Keratinocyte (primary cell): ENCODE data around the gene CUEDC1. TPM values are rescaled to one million over a fixed set of nuclear protein-coding genes. Genes with fewer than 3 reads are reported as not detected.
A peak's percentile ranks its signal among the peaks of the same experiment; 100 is the strongest.

ENCODE experiments used
- DNase-seq: peaks from one replicate; pipeline ENCODE4 v3.0.0-alpha.2; 2011; ENCODE audit warnings: low read depth, missing footprints, low spot score
- FAIRE-seq: peaks from 2 replicates; lab custom pipeline; 2011; peaks lifted over from hg19 to GRCh38; lab: Jason Lieb, UNC
- H2AFZ ChIP-seq: 2 replicates; pipeline ENCODE4 v1.6.0; 2012; ENCODE audit warnings: low read length, control low read depth, inconsistent platforms; ENCODE audit not compliant: control insufficient read depth
- H3K27ac ChIP-seq: 2 replicates; pipeline ENCODE4 v1.5.1; 2011; ENCODE audit warnings: low read length; ENCODE audit not compliant: control insufficient read depth, insufficient read depth
- H3K27me3 ChIP-seq: 3 replicates; pipeline ENCODE4 v1.6.0; 2011; ENCODE audit warnings: low read length; ENCODE audit not compliant: control insufficient read depth, insufficient read depth; ENCODE audit errors: extremely low read depth
- H3K36me3 ChIP-seq, 2 experiments: 2 replicates in 1 of 2; 3 replicates in 1 of 2; pipeline ENCODE4 v1.5.1; 2011; ENCODE audit warnings: low read length in 2 of 2, mild to moderate bottlenecking in 1 of 2; ENCODE audit not compliant: control insufficient read depth in 2 of 2, insufficient read depth in 2 of 2; ENCODE audit errors: extremely low read depth in 1 of 2
- H3K4me1 ChIP-seq: 3 replicates; pipeline ENCODE4 v1.5.1; 2011; ENCODE audit warnings: low read length; ENCODE audit not compliant: control insufficient read depth, insufficient read depth; ENCODE audit errors: extremely low read depth
- H3K4me2 ChIP-seq: 3 replicates; pipeline ENCODE4 v1.6.0; 2011; ENCODE audit warnings: low read depth, low read length; ENCODE audit not compliant: control insufficient read depth, insufficient read depth; ENCODE audit errors: extremely low read depth
- H3K4me3 ChIP-seq, 3 experiments: fragments of 200-600 bp in 1 of 3; sonication (generic) in 1 of 3; 2 replicates in 2 of 3; 3 replicates in 1 of 3; pipeline ENCODE4 v1.5.1; 2011 to 2016; ENCODE audit warnings: low read length in 3 of 3, mild to moderate bottlenecking in 3 of 3, control low read depth in 2 of 3, inconsistent platforms in 1 of 3, low read depth in 1 of 3, mixed read lengths in 1 of 3, mixed run types in 1 of 3, moderate library complexity in 1 of 3; ENCODE audit not compliant: control insufficient read depth in 2 of 3, insufficient read depth in 2 of 3; ENCODE audit errors: extremely low read depth in 1 of 3
- H3K79me2 ChIP-seq: 2 replicates; pipeline ENCODE4 v1.6.0; 2012; ENCODE audit warnings: low read length; ENCODE audit not compliant: control insufficient read depth, insufficient read depth
- H3K9ac ChIP-seq: 3 replicates; pipeline ENCODE4 v1.6.0; 2011; ENCODE audit warnings: low read length; ENCODE audit not compliant: control insufficient read depth, insufficient read depth; ENCODE audit errors: extremely low read depth
- H3K9me1 ChIP-seq: 3 replicates; pipeline ENCODE4 v1.6.0; 2011; ENCODE audit warnings: low read length; ENCODE audit not compliant: control insufficient read depth, insufficient read depth; ENCODE audit errors: extremely low read depth
- H3K9me3 ChIP-seq: 2 replicates; pipeline ENCODE4 v1.5.1; 2012; ENCODE audit warnings: low read depth, low read length; ENCODE audit not compliant: control insufficient read depth
- H4K20me1 ChIP-seq: 3 replicates; pipeline ENCODE4 v1.6.0; 2011; ENCODE audit warnings: low read length; ENCODE audit not compliant: control insufficient read depth, insufficient read depth; ENCODE audit errors: extremely low read depth
- EZH2 ChIP-seq: IDR thresholded peaks from one replicate; pipeline ENCODE4 v1.6.1; 2012; ENCODE audit warnings: inconsistent platforms, mild to moderate bottlenecking, low read length, moderate library complexity
- dilution Hi-C: fragments of 300-500 bp; cut with MboI; formaldehyde crosslinking; loops from one replicate; pipeline ENCODE4 v1.7.0; 2020; ENCODE audit warnings: low sequenced_read_pairs; ENCODE audit not compliant: extremely low pct_ligation_motif_present
- polyA plus RNA-seq, 5 experiments: library from polyadenylated mRNA; depleted of rRNA in 3 of 5; stranded (reverse) in 3 of 5; stranded (forward) in 1 of 5; unstranded in 1 of 5; fragments of >200 nt; gene quantifications; 1 replicate in 1 of 5; 2 replicates in 3 of 5; 3 replicates in 1 of 5; pipeline versions ENCODE4 v1.2.1 to v1.2.3, GENCODE V29; 2011 to 2012; ENCODE audit warnings: missing spikeins in 2 of 5, low read depth in 1 of 5, low replicate concordance in 1 of 5
- TF ChIP-seq, protein P1 (sequence below), 3 experiments: IDR thresholded peaks in 1 of 3; conservative IDR thresholded peaks in 1 of 3; optimal IDR thresholded peaks in 1 of 3; 2 replicates in 2 of 3; 3 replicates in 1 of 3; pipeline versions ENCODE3 to v1.5.1; 2011; ENCODE audit warnings: low read length in 3 of 3, mild to moderate bottlenecking in 3 of 3, moderate library complexity in 2 of 3, control low read depth in 1 of 3, inconsistent platforms in 1 of 3; ENCODE audit not compliant: insufficient read depth in 2 of 3; ENCODE audit errors: extremely low read depth in 1 of 3

The CUEDC1 gene
- polyA plus RNA-seq, 1 donor (not counting 4 experiments of a cell fraction or from before 2014, with no cell fraction given) = 12.9 TPM

GRCh38 chr17:57835333-57835900 is 119.8 kb downstream of the CUEDC1 start:
- Histone ChIP-seq H3K9me1 (peaks cover 2% of the 10 kb centered on the region), H3K36me3 (peaks cover 10 to 11% of the 10 kb centered on the region in 2 experiments)

GRCh38 chr17:57834146-57834741 is 121.0 kb downstream of the CUEDC1 start:
- H3K4me3 ChIP-seq = no peak overlapping the region
- no peaks in the 10 kb centered on the region for H3K79me2 ChIP-seq
- H3K9me3 ChIP-seq = no peaks in the 10 kb centered on the region
- no peak for DNase-seq
- H4K20me1 ChIP-seq = no peaks in the 10 kb centered on the region
- H3K4me1 ChIP-seq = peaks cover 8% of the 10 kb centered on the region
- no peak overlapping the region for H3K27ac ChIP-seq
- H3K9ac ChIP-seq = no peak overlapping the region
- peaks cover 2% of the 10 kb centered on the region for H3K9me1 ChIP-seq
- dilution Hi-C loops = no loop called here
- H3K36me3 ChIP-seq = peaks cover 7 to 8% of the 10 kb centered on the region in 2 experiments
- TF ChIP-seq, protein P1, sequence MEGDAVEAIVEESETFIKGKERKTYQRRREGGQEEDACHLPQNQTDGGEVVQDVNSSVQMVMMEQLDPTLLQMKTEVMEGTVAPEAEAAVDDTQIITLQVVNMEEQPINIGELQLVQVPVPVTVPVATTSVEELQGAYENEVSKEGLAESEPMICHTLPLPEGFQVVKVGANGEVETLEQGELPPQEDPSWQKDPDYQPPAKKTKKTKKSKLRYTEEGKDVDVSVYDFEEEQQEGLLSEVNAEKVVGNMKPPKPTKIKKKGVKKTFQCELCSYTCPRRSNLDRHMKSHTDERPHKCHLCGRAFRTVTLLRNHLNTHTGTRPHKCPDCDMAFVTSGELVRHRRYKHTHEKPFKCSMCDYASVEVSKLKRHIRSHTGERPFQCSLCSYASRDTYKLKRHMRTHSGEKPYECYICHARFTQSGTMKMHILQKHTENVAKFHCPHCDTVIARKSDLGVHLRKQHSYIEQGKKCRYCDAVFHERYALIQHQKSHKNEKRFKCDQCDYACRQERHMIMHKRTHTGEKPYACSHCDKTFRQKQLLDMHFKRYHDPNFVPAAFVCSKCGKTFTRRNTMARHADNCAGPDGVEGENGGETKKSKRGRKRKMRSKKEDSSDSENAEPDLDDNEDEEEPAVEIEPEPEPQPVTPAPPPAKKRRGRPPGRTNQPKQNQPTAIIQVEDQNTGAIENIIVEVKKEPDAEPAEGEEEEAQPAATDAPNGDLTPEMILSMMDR (optimal IDR thresholded peaks at IDR 0.05 in 1 of 3, IDR thresholded peaks at IDR 0.05 in 1 of 3, conservative IDR thresholded peaks at IDR 0.05 in 1 of 3; ENCODE audit: extremely low read depth in 1 of 3, insufficient read depth in 2 of 3, low read length in 3 of 3) = peak; percentile 20 to 33 (median 31)
- no peak for TF ChIP-seq EZH2
- no peaks in the 10 kb centered on the region for H3K27me3 ChIP-seq
- no peak overlapping the region for H3K4me2 ChIP-seq
- FAIRE-seq = peak; percentile 9
- no peak overlapping the region for H2AFZ ChIP-seq

More at GRCh38 chr17:57835333-57835900, 119.8 kb downstream of the CUEDC1 start:
- Histone ChIP-seq H3K27ac (no peak overlapping the region), H3K27me3 (no peaks in the 10 kb centered on the region), H3K9me3 (no peaks in the 10 kb centered on the region), H4K20me1 (no peaks in the 10 kb centered on the region), H3K4me2 (no peak overlapping the region), H3K4me3 (no peak overlapping the region), H2AFZ (no peak overlapping the region), H3K79me2 (no peaks in the 10 kb centered on the region), H3K4me1 (peaks cover 8% of the 10 kb centered on the region), H3K9ac (no peak overlapping the region)
- DNase-seq (no peak), FAIRE-seq (no peak)
- TF ChIP-seq EZH2 = no peak
- TF ChIP-seq, protein P1 (optimal IDR thresholded peaks at IDR 0.05 in 1 of 3, IDR thresholded peaks at IDR 0.05 in 1 of 3, conservative IDR thresholded peaks at IDR 0.05 in 1 of 3; ENCODE audit: extremely low read depth in 1 of 3, insufficient read depth in 2 of 3, low read length in 3 of 3) = no peak
- dilution Hi-C loops = no loop called here
